Measurements from ENCODE around the gene SNN. TPM values are rescaled to one million over a fixed set of nuclear protein-coding genes. Genes with fewer than 3 reads are reported as not detected.

Gene SNN
- total RNA-seq, 1 donor from 2014 or later = 23.4 TPM

- no peak for TF ChIP-seq CTCF (IDR thresholded peaks at IDR 0.05)
- Mint-ChIP-seq H3K27ac (ENCODE audit: unreplicated experiment) (no peak overlapping the region), H3K4me3 (ENCODE audit: unreplicated experiment) (no peak overlapping the region), H3K9me3 (ENCODE audit: unreplicated experiment) (no peaks in the 10 kb centered on the region), H3K27me3 (ENCODE audit: unreplicated experiment) (no peaks in the 10 kb centered on the region), H3K4me1 (ENCODE audit: unreplicated experiment) (peaks cover 1% of the 10 kb centered on the region), H3K36me3 (ENCODE audit: unreplicated experiment) (peaks cover 48% of the 10 kb centered on the region)
- DNase-seq (ENCODE audit: extremely low spot score, unreplicated experiment) = no peak
Observed at GRCh38 chr16:11726008-11726407, 57.8 kb downstream of the SNN start.

- Mint-ChIP-seq H3K9me3 (ENCODE audit: unreplicated experiment) (no peaks in the 10 kb centered on the region), H3K27ac (ENCODE audit: unreplicated experiment) (no peak overlapping the region), H3K4me1 (ENCODE audit: unreplicated experiment) (peaks cover 1% of the 10 kb centered on the region), H3K36me3 (ENCODE audit: unreplicated experiment) (peaks cover 46% of the 10 kb centered on the region), H3K4me3 (ENCODE audit: unreplicated experiment) (no peak overlapping the region), H3K27me3 (ENCODE audit: unreplicated experiment) (no peaks in the 10 kb centered on the region)
- TF ChIP-seq CTCF (IDR thresholded peaks at IDR 0.05) = no peak
- DNase-seq (ENCODE audit: extremely low spot score, unreplicated experiment) = no peak
Observed at GRCh38 chr16:11727796-11728543, 59.7 kb downstream of the SNN start.

Other genes starting within 250 kb of the SNN start
- gene LITAF, start 81.5 kb upstream of the SNN start, total RNA-seq = 179 and 189 TPM in 2 replicates
- gene TXNDC11, start 74.4 kb downstream of the SNN start, total RNA-seq = 31.9 and 32.3 TPM in 2 replicates
- 69.6 and 79.6 TPM in 2 replicates for gene ZC3H7A, start 128.8 kb downstream of the SNN start, total RNA-seq
- 122 and 128 TPM in 2 replicates for gene RSL1D1, start 183.1 kb downstream of the SNN start, total RNA-seq
- 87.9 and 91.3 TPM in 2 replicates for gene GSPT1, start 247.5 kb downstream of the SNN start, total RNA-seq

Measured in osteocyte (in vitro differentiated cells).